ACC112 (cell line): ENCODE measurements around the gene BCL11A.

ENCODE experiments used
- H2AFZ ChIP-seq: fragments of 200-600 bp; sonication (generic); one replicate; pipeline ENCODE4 v1.6.0; 2017; ENCODE audit warnings: antibody characterized with exemption, low read length; ENCODE audit not compliant: unreplicated experiment
- H3K27ac ChIP-seq: fragments of 200-600 bp; sonication (generic); 2 replicates; pipeline ENCODE4 v1.5.1; 2014; ENCODE audit warnings: low read depth, mild to moderate bottlenecking, antibody characterized with exemption, low read length, moderate library complexity
- H3K27me3 ChIP-seq: fragments of 200-600 bp; sonication (generic); 2 replicates; pipeline ENCODE4 v1.6.1; 2014; ENCODE audit warnings: mild to moderate bottlenecking, antibody characterized with exemption, low read length, moderate library complexity, mixed read lengths; ENCODE audit not compliant: insufficient read depth
- H3K36me3 ChIP-seq: fragments of 200-600 bp; sonication (generic); 2 replicates; pipeline ENCODE4 v1.6.1; 2016; ENCODE audit warnings: mild to moderate bottlenecking, antibody characterized with exemption, low read length, moderate library complexity, mixed read lengths; ENCODE audit not compliant: insufficient read depth
- H3K4me1 ChIP-seq: fragments of 200-600 bp; sonication (generic); one replicate; pipeline ENCODE4 v1.6.1; 2016; ENCODE audit warnings: low read length, mixed read lengths; ENCODE audit not compliant: insufficient read depth, unreplicated experiment, control insufficient read depth
- H3K4me3 ChIP-seq: fragments of 200-600 bp; sonication (generic); 2 replicates; pipeline ENCODE4 v1.5.1; 2014; ENCODE audit warnings: mild to moderate bottlenecking, low read depth, low read length
- H3K79me2 ChIP-seq: fragments of 200-600 bp; sonication (generic); one replicate; pipeline ENCODE4 v1.6.0; 2016; ENCODE audit warnings: low read length; ENCODE audit not compliant: control insufficient read depth, unreplicated experiment, insufficient read depth

Gene BCL11A

DNA sequence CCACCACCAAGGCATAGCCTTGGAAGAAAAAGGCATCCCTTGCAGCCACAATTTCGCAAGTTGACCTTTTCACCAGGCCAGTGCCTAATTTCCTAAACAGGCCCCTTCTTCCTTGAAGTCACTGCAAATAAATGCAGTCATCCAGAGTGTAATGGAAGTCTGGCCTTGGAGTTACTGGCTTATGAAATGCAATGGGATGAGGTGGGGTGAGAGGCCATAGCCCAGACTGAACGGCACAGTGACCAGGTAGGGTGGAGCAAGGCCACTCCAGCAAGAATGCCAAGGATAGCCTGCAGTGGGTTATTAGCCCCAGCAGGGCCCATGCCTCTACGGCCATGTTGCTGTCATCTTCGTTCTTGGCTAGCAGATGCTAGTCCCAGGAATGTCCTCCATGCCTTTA is 68.4 kb downstream of the BCL11A start:
- Histone ChIP-seq H3K4me3 (no peak overlapping the region), H2AFZ (no peak overlapping the region), H3K27ac (no peak overlapping the region), H3K27me3 (no peaks in the 10 kb centered on the region), H3K4me1 (no peaks in the 10 kb centered on the region), H3K79me2 (no peaks in the 10 kb centered on the region), H3K36me3 (no peaks in the 10 kb centered on the region)

DNA sequence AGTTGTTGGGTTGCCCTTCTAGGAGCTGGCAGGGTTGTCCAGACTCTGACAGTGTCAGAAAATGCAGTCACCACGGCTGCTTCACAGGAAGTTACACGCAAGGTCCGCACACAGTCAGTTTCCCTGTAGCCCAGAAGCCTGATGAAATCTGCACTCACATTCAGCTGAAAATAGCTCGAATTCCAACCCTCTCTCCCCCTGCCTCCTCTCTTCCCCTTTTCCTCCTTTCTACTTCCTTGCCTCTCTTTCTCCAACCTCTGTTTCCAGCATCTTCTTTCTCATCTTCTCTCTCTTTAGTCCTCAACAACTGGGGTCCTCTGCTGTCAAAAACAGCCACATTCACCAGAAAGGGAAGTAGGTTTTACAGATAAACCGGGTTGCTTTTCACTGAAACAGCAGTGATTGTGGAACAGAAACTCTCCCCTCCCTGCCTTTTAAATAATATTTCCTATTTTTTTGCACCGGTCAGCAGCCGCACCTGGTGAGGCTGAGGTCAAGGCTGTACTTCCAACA is 69.3 kb downstream of the BCL11A start:
- Histone ChIP-seq H3K4me3 (no peak overlapping the region), H3K36me3 (no peaks in the 10 kb centered on the region), H3K27ac (no peak overlapping the region)

DNA sequence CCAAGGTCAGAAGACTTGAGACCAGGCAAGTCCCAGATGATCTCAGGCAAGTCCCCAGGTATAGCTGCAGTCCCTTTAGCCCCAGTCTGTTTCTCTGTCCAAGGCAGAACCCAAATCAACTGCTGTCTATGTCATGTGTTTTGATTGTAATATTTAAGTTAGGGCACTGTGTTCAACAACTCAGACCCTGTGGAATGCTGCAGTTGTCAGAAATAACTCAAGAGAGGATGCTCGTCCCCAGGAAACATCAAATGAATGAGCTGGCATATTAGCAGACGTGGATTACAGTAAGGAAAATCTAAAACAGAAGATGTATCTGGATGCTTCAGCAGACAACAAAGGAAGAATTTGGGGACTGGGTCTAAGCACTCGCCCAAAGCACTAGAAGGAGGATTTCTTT is 70.1 kb downstream of the BCL11A start:
- Histone ChIP-seq H3K79me2 (no peaks in the 10 kb centered on the region), H3K27ac (no peak overlapping the region), H3K4me3 (no peak overlapping the region), H3K36me3 (no peaks in the 10 kb centered on the region), H3K27me3 (no peaks in the 10 kb centered on the region), H3K4me1 (no peaks in the 10 kb centered on the region), H2AFZ (no peak overlapping the region)

More for the DNA sequence above, 69.3 kb downstream of the BCL11A start:
- no peaks in the 10 kb centered on the region for H3K4me1 ChIP-seq
- H3K79me2 ChIP-seq = no peaks in the 10 kb centered on the region
- no peak overlapping the region for H2AFZ ChIP-seq
- no peaks in the 10 kb centered on the region for H3K27me3 ChIP-seq

DNA sequence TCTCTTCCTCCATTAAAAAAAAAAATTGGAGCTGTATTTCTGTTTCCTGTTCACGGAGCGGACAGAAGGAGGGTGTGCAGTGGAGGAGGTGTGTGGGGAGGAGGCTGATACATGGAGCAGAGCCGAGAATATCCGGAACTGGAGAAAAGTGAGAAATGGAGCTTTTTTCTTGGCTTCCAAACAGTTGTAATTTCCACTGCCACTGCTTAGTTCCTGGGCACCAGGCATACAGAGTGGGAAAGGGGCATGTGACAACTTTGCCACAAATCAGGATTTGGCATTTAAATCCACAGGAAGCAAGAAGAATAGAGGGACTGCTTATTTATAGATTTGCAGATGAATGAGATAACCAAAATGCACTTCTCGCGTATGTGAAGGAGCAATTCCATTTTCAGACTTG is 71.2 kb downstream of the BCL11A start:
- H2AFZ ChIP-seq = no peak overlapping the region
- no peak overlapping the region for H3K27ac ChIP-seq
- no peaks in the 10 kb centered on the region for H3K27me3 ChIP-seq
- H3K4me3 ChIP-seq = no peak overlapping the region
- H3K4me1 ChIP-seq = no peaks in the 10 kb centered on the region
- H3K36me3 ChIP-seq = no peaks in the 10 kb centered on the region
- no peaks in the 10 kb centered on the region for H3K79me2 ChIP-seq

DNA sequence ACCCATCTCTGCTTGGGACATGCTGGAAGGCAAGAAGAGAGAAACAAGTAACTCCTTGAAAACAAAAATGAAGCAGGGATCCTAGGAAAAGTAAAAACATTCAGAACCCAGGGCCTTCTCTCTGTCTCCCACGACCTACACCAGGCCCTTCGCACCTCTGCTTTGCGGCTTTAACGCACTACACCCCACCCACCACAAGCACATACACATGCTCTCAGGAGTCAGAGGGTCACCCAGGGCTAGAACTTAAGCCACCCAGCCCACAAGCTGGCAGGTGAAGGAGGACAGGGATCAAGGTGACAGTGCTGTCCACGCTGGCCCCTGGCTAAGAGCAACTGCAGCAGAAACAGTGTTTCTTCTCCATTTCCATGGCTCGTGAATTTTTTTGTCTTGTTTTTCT is 72.2 kb downstream of the BCL11A start:
- no peaks in the 10 kb centered on the region for H3K4me1 ChIP-seq

DNA sequence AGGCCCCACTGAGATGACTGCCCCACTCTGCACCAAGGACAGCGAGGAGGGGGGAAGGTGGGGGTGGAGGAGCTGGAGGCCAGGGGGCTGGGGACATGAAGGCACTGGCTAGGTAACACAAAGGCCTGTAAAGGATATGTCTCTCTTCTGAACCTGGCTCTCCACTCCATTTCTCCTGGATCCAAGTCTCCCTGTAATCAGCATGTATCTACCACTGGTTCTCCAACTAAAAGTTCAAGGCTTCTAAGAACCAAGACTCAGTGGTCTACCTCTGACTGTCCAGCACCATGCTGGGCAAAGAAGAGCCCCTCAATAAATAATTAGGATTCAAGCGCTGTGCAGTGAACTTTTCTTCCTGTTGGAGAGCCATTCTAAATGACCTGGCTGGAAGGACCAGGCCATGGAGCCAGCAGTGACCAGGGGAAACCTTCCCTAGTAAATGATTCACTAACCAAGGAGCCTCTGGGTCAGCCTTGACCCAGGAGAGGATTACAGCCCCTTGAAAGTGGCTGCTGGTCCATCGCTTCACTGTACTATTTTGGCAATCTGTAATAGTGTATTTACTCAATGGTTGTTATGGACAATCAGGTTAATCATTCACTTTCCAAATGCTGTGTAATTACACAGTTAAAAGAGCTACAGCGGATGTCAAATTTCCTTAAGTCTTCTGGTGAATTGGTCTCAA is 73.2 kb downstream of the BCL11A start:
- H3K4me3 ChIP-seq = no peak overlapping the region
- no peaks in the 10 kb centered on the region for H3K4me1 ChIP-seq
- no peaks in the 10 kb centered on the region for H3K79me2 ChIP-seq
- no peaks in the 10 kb centered on the region for H3K36me3 ChIP-seq
- no peaks in the 10 kb centered on the region for H3K27me3 ChIP-seq
- no peak overlapping the region for H2AFZ ChIP-seq
- no peak overlapping the region for H3K27ac ChIP-seq

More for the DNA sequence above, 72.2 kb downstream of the BCL11A start:
- Histone ChIP-seq H3K27ac (no peak overlapping the region), H3K36me3 (no peaks in the 10 kb centered on the region), H2AFZ (no peak overlapping the region), H3K4me3 (no peak overlapping the region), H3K79me2 (no peaks in the 10 kb centered on the region), H3K27me3 (no peaks in the 10 kb centered on the region)

DNA sequence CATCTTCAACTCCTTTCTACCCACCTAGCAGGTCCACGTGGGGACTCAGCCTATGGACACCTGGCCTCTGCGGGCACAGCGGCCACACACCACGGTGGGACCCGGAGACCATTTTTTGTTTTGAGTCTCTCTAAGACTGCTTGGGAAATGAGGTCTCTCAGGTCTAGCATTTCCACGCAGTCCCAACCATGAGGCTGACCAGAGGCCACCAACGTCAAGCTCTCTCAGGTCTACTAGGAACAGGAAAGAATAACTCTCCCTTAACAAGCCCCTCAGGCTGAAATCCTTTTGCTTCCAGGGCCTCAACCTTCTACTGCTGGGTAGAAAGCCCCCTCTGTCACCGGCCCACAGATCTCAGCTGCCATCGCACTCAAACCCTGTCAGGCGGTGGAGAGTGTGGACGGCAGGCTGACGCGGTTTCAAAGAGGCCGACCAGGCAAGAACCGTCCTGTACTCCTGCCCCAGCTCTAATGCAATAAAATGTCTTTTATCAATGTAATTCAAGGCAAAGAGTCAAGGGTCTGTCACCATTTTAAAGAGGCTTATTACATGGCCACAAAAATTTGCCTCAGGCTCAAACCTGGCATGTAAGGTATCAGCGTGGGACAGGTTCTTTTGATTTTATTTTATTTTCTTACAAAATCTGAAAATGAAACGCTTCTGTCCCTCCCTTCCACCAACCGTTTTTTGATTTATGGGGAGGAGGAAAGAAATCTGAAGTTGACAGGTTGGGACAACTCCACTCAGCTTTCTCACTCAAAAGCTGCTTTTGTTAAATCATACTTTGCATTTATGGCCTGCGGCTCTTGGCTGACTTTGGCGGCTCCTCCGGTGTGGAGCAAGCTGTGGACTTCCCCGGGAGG is 74.0 kb downstream of the BCL11A start:
- H3K27me3 ChIP-seq = no peaks in the 10 kb centered on the region
- no peak overlapping the region for H3K4me3 ChIP-seq
- H3K27ac ChIP-seq = no peak overlapping the region
- no peaks in the 10 kb centered on the region for H3K36me3 ChIP-seq
- H3K4me1 ChIP-seq = no peaks in the 10 kb centered on the region
- no peak overlapping the region for H2AFZ ChIP-seq
- no peaks in the 10 kb centered on the region for H3K79me2 ChIP-seq

DNA sequence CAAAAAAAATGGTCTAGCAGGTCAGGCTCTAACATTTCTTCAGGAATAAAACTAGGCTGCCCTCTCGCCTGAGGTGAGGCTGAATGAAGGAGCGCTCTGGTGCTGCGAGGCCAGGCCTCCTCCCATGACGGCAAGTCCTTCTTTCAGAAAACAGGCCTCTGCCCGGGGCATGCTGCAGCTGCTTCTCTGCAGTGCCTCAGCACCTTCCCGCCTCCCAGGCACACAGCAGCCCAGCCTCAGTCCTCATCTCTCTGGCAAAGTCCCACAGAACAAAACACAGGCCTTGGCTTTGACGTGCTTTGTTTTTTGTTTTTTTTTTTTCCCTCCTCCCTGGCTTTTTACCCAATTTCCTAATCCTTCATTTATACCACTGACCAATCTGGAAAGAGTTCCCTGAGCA is 74.8 kb downstream of the BCL11A start:
- Histone ChIP-seq H3K79me2 (no peaks in the 10 kb centered on the region), H3K4me3 (no peak overlapping the region), H3K27ac (no peak overlapping the region), H2AFZ (no peak overlapping the region), H3K27me3 (no peaks in the 10 kb centered on the region), H3K36me3 (no peaks in the 10 kb centered on the region), H3K4me1 (no peaks in the 10 kb centered on the region)

DNA sequence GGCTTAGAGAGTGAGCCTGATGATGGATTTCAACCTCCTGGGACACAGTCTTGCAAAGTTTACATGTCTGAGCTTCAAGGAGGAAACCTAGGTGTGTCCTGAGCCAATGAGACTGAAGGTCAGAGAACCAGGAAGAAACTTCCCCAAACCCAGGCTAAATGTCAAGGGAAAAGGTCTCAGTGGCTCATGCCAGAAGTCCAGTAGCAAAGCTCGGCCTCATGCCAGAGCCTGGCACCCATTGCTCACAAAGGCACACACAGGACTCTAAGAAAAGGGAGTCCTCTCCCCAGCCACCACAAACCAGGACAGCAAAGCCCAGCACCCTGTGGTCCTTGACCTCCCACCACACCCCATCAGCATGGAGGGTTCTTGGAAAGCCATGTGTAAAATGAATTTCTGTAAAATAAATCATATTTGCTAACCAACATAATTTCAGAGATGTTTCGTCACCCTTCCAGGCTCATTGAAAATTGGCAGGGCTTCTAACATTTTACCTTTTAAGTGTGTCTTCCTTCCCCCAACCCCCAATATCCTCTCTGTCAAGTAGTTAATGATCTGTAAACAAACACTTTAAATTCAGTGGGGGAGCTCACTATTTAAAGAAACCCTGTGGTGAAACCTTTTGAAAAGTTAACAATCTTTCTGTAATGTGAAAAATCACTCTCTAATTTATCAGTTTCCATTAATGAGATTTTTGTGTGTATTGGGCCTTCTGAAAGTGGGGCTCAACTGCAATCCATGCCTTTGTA is 77.1 kb downstream of the BCL11A start:
- no peak overlapping the region for H3K27ac ChIP-seq
- no peak overlapping the region for H2AFZ ChIP-seq
- no peaks in the 10 kb centered on the region for H3K79me2 ChIP-seq
- H3K4me3 ChIP-seq = no peak overlapping the region
- H3K36me3 ChIP-seq = no peaks in the 10 kb centered on the region
- H3K4me1 ChIP-seq = no peaks in the 10 kb centered on the region
- no peaks in the 10 kb centered on the region for H3K27me3 ChIP-seq

DNA sequence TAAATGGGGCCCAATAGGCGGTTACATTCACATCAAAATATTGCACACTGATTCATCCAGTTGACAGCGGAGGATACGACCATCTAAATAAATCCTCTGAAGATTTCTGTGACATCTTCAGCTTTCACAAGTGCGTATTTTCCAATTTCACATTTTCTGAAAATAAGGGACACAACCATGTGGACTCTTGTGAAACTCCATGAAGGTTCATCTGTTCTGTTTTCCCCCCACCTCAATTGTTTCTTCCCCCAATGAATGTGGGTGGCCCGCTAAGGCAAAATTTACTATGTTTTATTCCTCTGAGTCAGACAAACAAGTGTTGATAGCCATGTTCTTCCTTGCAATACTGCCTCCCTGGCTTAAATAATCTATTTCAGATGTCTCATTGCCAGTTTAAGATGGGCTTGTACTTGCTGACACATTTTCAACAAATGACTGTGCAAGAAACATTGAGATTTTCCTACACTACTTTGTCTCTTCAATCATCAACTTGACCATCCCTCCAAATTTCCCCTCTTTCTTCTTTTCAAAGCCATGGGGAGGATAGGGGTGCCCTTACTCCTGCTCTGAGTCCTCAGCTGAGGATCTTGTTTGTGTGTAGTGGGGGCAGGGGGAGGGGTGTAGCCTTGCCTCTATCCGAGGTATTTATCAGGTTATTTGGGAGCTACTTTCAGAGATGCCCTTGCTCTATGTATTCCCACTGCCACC is 78.2 kb downstream of the BCL11A start:
- H3K4me3 ChIP-seq = no peak overlapping the region
- H3K27me3 ChIP-seq = no peaks in the 10 kb centered on the region
- no peaks in the 10 kb centered on the region for H3K36me3 ChIP-seq
- H3K27ac ChIP-seq = no peak overlapping the region
- H3K4me1 ChIP-seq = no peaks in the 10 kb centered on the region
- no peaks in the 10 kb centered on the region for H3K79me2 ChIP-seq
- no peak overlapping the region for H2AFZ ChIP-seq
